ENCODE data around the gene FCRL6.

The FCRL6 gene

GRCh38 chr1:159829273-159829634 is 27.1 kb downstream of the FCRL6 start:
- TF ChIP-seq CTCF (IDR thresholded peaks at IDR 0.05): peak; percentile 46

GRCh38 chr1:159829822-159830465 is 27.8 kb downstream of the FCRL6 start:
- TF ChIP-seq CTCF (IDR thresholded peaks at IDR 0.05): no peak

- TF ChIP-seq CTCF (IDR thresholded peaks at IDR 0.05): no peak
Measured at GRCh38 chr1:159830722-159831121, 28.6 kb downstream of the FCRL6 start.

- no peak for TF ChIP-seq CTCF (IDR thresholded peaks at IDR 0.05)
Measured at GRCh38 chr1:159831412-159832141, 29.4 kb downstream of the FCRL6 start.

GRCh38 chr1:159832309-159832708 is 30.1 kb downstream of the FCRL6 start:
- TF ChIP-seq CTCF (IDR thresholded peaks at IDR 0.05): no peak

- no peak for TF ChIP-seq CTCF (IDR thresholded peaks at IDR 0.05)
Measured at GRCh38 chr1:159835356-159835755, 33.2 kb downstream of the FCRL6 start.

GRCh38 chr1:159835862-159836525 is 33.8 kb downstream of the FCRL6 start:
- no peak for TF ChIP-seq CTCF (IDR thresholded peaks at IDR 0.05)

Data from LNCAP (cell line).